Heart right ventricle (tissue), 16 donors: Measurements from ENCODE around the gene FMO1. TPM values are rescaled to one million over a fixed set of nuclear protein-coding genes. Genes with fewer than 3 reads are reported as not detected.

Experiments used
- ATAC-seq, 8 donors: fragments of 200-7000 bp; cut with Tn5 transposase; one replicate each; pipeline ENCODE4 v1.9.1; 2020; ENCODE audit warnings: mild to moderate bottlenecking in 8 of 8, moderate library complexity in 8 of 8, moderate number of reproducible peaks in 1 of 8
- DNase-seq, 2 donors: peaks; one replicate each; pipeline ENCODE4 v3.0.0-alpha.2; 2020
- H3K27ac ChIP-seq, 10 donors: fragments of 200-600 bp; sonication (generic) in 2 of 10; one replicate each; pipeline versions ENCODE4 v1.5.0 to v1.8.0; 2020 to 2022; ENCODE audit warnings: mild to moderate bottlenecking in 3 of 10
- H3K27me3 ChIP-seq, 7 donors: fragments of 200-600 bp; one replicate each; pipeline ENCODE4 v1.8.0; 2021 to 2022; ENCODE audit warnings: mild to moderate bottlenecking in 2 of 7
- H3K36me3 ChIP-seq, 9 donors: fragments of 200-600 bp; sonication (generic) in 1 of 9; one replicate each; pipeline versions ENCODE4 v1.5.0 to v1.8.0; 2020 to 2022; ENCODE audit warnings: mild to moderate bottlenecking in 2 of 9
- H3K4me1 ChIP-seq, 9 donors: fragments of 200-600 bp; sonication (generic) in 1 of 9; one replicate each; pipeline versions ENCODE4 v1.5.0 to v1.8.0; 2020 to 2022; ENCODE audit warnings: mild to moderate bottlenecking in 4 of 9
- H3K4me3 ChIP-seq, 10 donors: fragments of 200-600 bp; sonication (generic) in 2 of 10; one replicate each; pipeline versions ENCODE4 v1.5.0 to v1.8.0; 2020 to 2022; ENCODE audit warnings: mild to moderate bottlenecking in 7 of 10, moderate library complexity in 2 of 10
- H3K9me3 ChIP-seq, 11 donors: fragments of 200-600 bp in 10 of 11; sonication (generic) in 2 of 11; one replicate each; pipeline versions ENCODE4 v1.5.0 to v1.8.0; 2013 to 2022; ENCODE audit warnings: mild to moderate bottlenecking in 2 of 11, control low read depth in 1 of 11, moderate library complexity in 1 of 11
- CTCF ChIP-seq, 9 donors: fragments of 200-600 bp; sonication (generic) in 2 of 9; IDR thresholded peaks; one replicate each; pipeline versions ENCODE4 v1.5.0 to v1.8.0; 2021 to 2022; ENCODE audit warnings: antibody characterized with exemption in 9 of 9, mild to moderate bottlenecking in 5 of 9, moderate library complexity in 1 of 9
- WGBS, 2 donors: extraction: QIAGEN DNeasy Blood & Tissue Kit; methylation state at CpG; one replicate each; pipeline ENCODE4 v1.1.7; 2013; ENCODE audit warnings: inconsistent platforms in 1 of 2; 5-methylcytosine and 5-hydroxymethylcytosine counted together
- intact Hi-C, 10 donors: fragments of 100-400 bp; cut with DNase I; formaldehyde crosslinking; loops; one replicate each; pipeline versions ENCODE4 v1.11.1 to v1.14.2; 2022
- polyA plus RNA-seq, 2 donors: library from polyadenylated mRNA; stranded (reverse); fragments of 200-250 nt; gene quantifications; one replicate each; pipeline ENCODE4 v1.2.3, GENCODE V29; 2013
- total RNA-seq, 10 donors: library from RNA; stranded (reverse); fragmentation: NEBNext Ultra II Directional in 3 of 10; extraction: Animal tissue kit (Norgen Biotek cat#: 25700) in 3 of 10; gene quantifications; one replicate each; pipeline versions ENCODE4 v1.2.1 to v1.2.4, GENCODE V29; 2021 to 2023
- donor health status: Arrhythmogenic right ventricular cardiomyopathy.
- donor health status: ischemic (EF 13 %, LVEDD 7.1; RV severe dilation, severe dysfunction).
- donor health status: healthy with polysubstance abuse.
- donor health status: DM: no; HTN: yes; CAD: no.
- donor health status: DM: no; HTN: no; CAD: no.
- donor health status: ischemic (EF 25% LVEDD 6.9; RV normal size, moderate dysfunction).
- donor health status: ischemic (EF 25% LVEDD 5.7; RV mildly dilated, moderate dysfunction).
- donor health status: healthy.
- donor health status: DM: yes; HTN: yes; CAD: no.
- donor health status: Ischemic cardiomyopathy.
- donor health status: ischemic (EF 35%, LVEDD 5.7; RV mildly dilated, moderate dysfunction).
- donor health status: nonischemic (EF 11% LVEDD 7.7; RV severe dilation, severe dysfunction).
- donor health status: DM: yes; HTN: yes; CAD: no.
- donor health status: PGD.
- donor health status: ischemic (EF 29% LVEDD 5.4; RV normal size, mild dysfunction).
- donor health status: nonischemic (EF 23%, LVEDD 6.1; RV moderate dilation, normal function).

FMO1 gene
- total and polyA plus RNA-seq, 12 donors: 0.15 to 7.8 (median 0.64) TPM; not detected in 3

GRCh38 chr1:171334024-171334640, 85.8 kb downstream of the FMO1 start:
- peaks cover 0 to 24% (median 0%) of the 10 kb centered on the region in 9 donors for H3K36me3 ChIP-seq
- H3K27ac ChIP-seq: no peak overlapping the region
- intact Hi-C loops: no loop called here
- no peak for DNase-seq
- TF ChIP-seq CTCF (IDR thresholded peaks at IDR 0.05): no peak
- no peaks in the 10 kb centered on the region for H3K9me3 ChIP-seq
- ATAC-seq: no peak
- 85 to 87% methylated on average over 1 of the region's 1 CpG for WGBS, 2 donors
- no peaks in the 10 kb centered on the region for H3K4me1 ChIP-seq
- no peak overlapping the region for H3K4me3 ChIP-seq
- no peaks in the 10 kb centered on the region for H3K27me3 ChIP-seq

Other genes starting within 250 kb of the FMO1 start
- gene FMO3, start 157.6 kb upstream of the FMO1 start, total RNA-seq: 1 to 10 TPM in 5 of 10 donors, under 1 TPM in 5; 0.51 to 2.1 (median 1.1) TPM
- gene FMO3, start 157.6 kb upstream of the FMO1 start, polyA plus RNA-seq: 1 to 10 TPM in 1 of 2 donors, under 1 TPM in 1; 0.83 to 1.4 TPM
- gene FMO2, start 63.2 kb upstream of the FMO1 start, total RNA-seq: 10 to 100 TPM; 23.7 to 78.5 (median 28.7) TPM
- 10 to 100 TPM in 1 of 2 donors, 1 to 10 TPM in 1; 7.6 to 48.9 TPM for gene FMO2, start 63.2 kb upstream of the FMO1 start, polyA plus RNA-seq
- gene FMO4, start 65.7 kb downstream of the FMO1 start, total RNA-seq: 1 to 10 TPM; 2.8 to 8.7 (median 5.3) TPM
- 1 to 10 TPM; 1.7 to 7.6 TPM for gene FMO4, start 65.7 kb downstream of the FMO1 start, polyA plus RNA-seq
- gene PRRC2C, start 237.0 kb downstream of the FMO1 start, total RNA-seq: 10 to 100 TPM; 47.6 to 77.2 (median 60.0) TPM
- 10 to 100 TPM; 15.1 to 46.8 TPM for gene PRRC2C, start 237.0 kb downstream of the FMO1 start, polyA plus RNA-seq